ENCODE data around the gene SELENOI. TPM values are rescaled to one million over a fixed set of nuclear protein-coding genes. Genes with fewer than 3 reads are reported as not detected.
A peak's percentile ranks its signal among the peaks of the same experiment; 100 is the strongest.
"Not testable (repeated sequence)": the region's sequence is repeated elsewhere in the genome, so short reads cannot be mapped to it uniquely, and the experiment has no call there.

SELENOI gene
- total RNA-seq, 1 donor from 2014 or later = 28.2 TPM

GRCh38 chr2:26349690-26350089 lies 3.7 kb downstream of the SELENOI start:
- Mint-ChIP-seq H3K36me3 (ENCODE audit: low read depth, unreplicated experiment) (no peaks in the 10 kb centered on the region), H3K27ac (ENCODE audit: unreplicated experiment) (no peak overlapping the region), H3K4me1 (ENCODE audit: unreplicated experiment) (peaks cover 25% of the 10 kb centered on the region), H3K4me3 (ENCODE audit: unreplicated experiment) (no peak overlapping the region), H3K9me3 (ENCODE audit: unreplicated experiment) (no peaks in the 10 kb centered on the region), H3K27me3 (ENCODE audit: unreplicated experiment) (peaks cover 1% of the 10 kb centered on the region)
- TF ChIP-seq CTCF (IDR thresholded peaks at IDR 0.05; ENCODE audit: unreplicated experiment) = no peak
- no peak for DNase-seq (ENCODE audit: low spot score)

- H3K27me3 Mint-ChIP-seq (ENCODE audit: unreplicated experiment) = peaks cover 1% of the 10 kb centered on the region
These were observed 5.6 kb downstream of the SELENOI start for GRCh38 chr2:26351375-26352090.

GRCh38 chr2:26352892-26353291 lies 6.9 kb downstream of the SELENOI start:
- H3K9me3 Mint-ChIP-seq (ENCODE audit: unreplicated experiment) = no peaks in the 10 kb centered on the region
- TF ChIP-seq CTCF (IDR thresholded peaks at IDR 0.05; ENCODE audit: unreplicated experiment) = no peak
- peaks cover 5% of the 10 kb centered on the region for H3K4me1 Mint-ChIP-seq (ENCODE audit: unreplicated experiment)
- H3K27me3 Mint-ChIP-seq (ENCODE audit: unreplicated experiment) = peaks cover 1% of the 10 kb centered on the region
- H3K4me3 Mint-ChIP-seq (ENCODE audit: unreplicated experiment) = peak overlapping the region; percentile 10
- no peaks in the 10 kb centered on the region for H3K36me3 Mint-ChIP-seq (ENCODE audit: low read depth, unreplicated experiment)
- no peak for DNase-seq (ENCODE audit: low spot score)
- H3K27ac Mint-ChIP-seq (ENCODE audit: unreplicated experiment) = no peak overlapping the region

More at GRCh38 chr2:26351375-26352090, 5.6 kb downstream of the SELENOI start:
- no peak for DNase-seq (ENCODE audit: low spot score)
- no peak for TF ChIP-seq CTCF (IDR thresholded peaks at IDR 0.05; ENCODE audit: unreplicated experiment)
- Mint-ChIP-seq H3K4me1 (ENCODE audit: unreplicated experiment) (peaks cover 18% of the 10 kb centered on the region), H3K36me3 (ENCODE audit: low read depth, unreplicated experiment) (no peaks in the 10 kb centered on the region), H3K27ac (ENCODE audit: unreplicated experiment) (peak overlapping the region; percentile 74), H3K9me3 (ENCODE audit: unreplicated experiment) (no peaks in the 10 kb centered on the region), H3K4me3 (ENCODE audit: unreplicated experiment) (no peak overlapping the region)

- not testable (repeated sequence) for H3K4me3 Mint-ChIP-seq (ENCODE audit: unreplicated experiment); H3K9me3 Mint-ChIP-seq (ENCODE audit: unreplicated experiment); DNase-seq (ENCODE audit: low spot score); H3K27ac Mint-ChIP-seq (ENCODE audit: unreplicated experiment); H3K36me3 Mint-ChIP-seq (ENCODE audit: low read depth, unreplicated experiment); H3K4me1 Mint-ChIP-seq (ENCODE audit: unreplicated experiment); H3K27me3 Mint-ChIP-seq (ENCODE audit: unreplicated experiment)
These were observed 8.5 kb downstream of the SELENOI start for GRCh38 chr2:26354469-26354868.

GRCh38 chr2:26355038-26355995 lies 9.4 kb downstream of the SELENOI start:
- Mint-ChIP-seq H3K4me1 (ENCODE audit: unreplicated experiment) (no peaks in the 10 kb centered on the region), H3K27me3 (ENCODE audit: unreplicated experiment) (no peaks in the 10 kb centered on the region), H3K4me3 (ENCODE audit: unreplicated experiment) (no peak overlapping the region), H3K36me3 (ENCODE audit: low read depth, unreplicated experiment) (no peaks in the 10 kb centered on the region), H3K27ac (ENCODE audit: unreplicated experiment) (no peak overlapping the region), H3K9me3 (ENCODE audit: unreplicated experiment) (no peaks in the 10 kb centered on the region)
- no peak for TF ChIP-seq CTCF (IDR thresholded peaks at IDR 0.05; ENCODE audit: unreplicated experiment)
- no peak for DNase-seq (ENCODE audit: low spot score)

Data from endothelial cell (in vitro differentiated cells).